Psoas muscle (tissue), 8 donors: ENCODE data around the gene SDCCAG8. TPM values are rescaled to one million over a fixed set of nuclear protein-coding genes. Genes with fewer than 3 reads are reported as not detected.

ENCODE experiments used
- ATAC-seq, 4 donors: fragments of 200-7000 bp; cut with Tn5 transposase; one replicate each; pipeline ENCODE4 v1.9.1; 2020; ENCODE audit warnings: moderate library complexity in 3 of 4, mild to moderate bottlenecking in 2 of 4
- DNase-seq, 2 donors: peaks; one replicate each; pipeline ENCODE4 v3.0.0-alpha.2; 2020
- H3K27ac ChIP-seq: fragments of 200-600 bp; one replicate; pipeline ENCODE4 v1.8.0; 2022
- H3K27me3 ChIP-seq, 3 donors: fragments of 200-600 bp in 1 of 3; one replicate each; pipeline versions ENCODE4 v1.6.1 to v1.8.0; 2013 to 2022; ENCODE audit warnings: low read length in 2 of 3, mild to moderate bottlenecking in 2 of 3, moderate library complexity in 1 of 3; ENCODE audit not compliant: insufficient read depth in 3 of 3
- H3K36me3 ChIP-seq, 2 donors: fragments of 200-600 bp in 1 of 2; one replicate each; pipeline versions ENCODE4 v1.6.1 to v1.8.0; 2013 to 2022; ENCODE audit warnings: low read depth in 1 of 2, mild to moderate bottlenecking in 1 of 2, moderate library complexity in 1 of 2; ENCODE audit not compliant: insufficient read depth in 1 of 2
- H3K4me1 ChIP-seq: fragments of 200-600 bp; one replicate; pipeline ENCODE4 v1.8.0; 2022
- H3K4me3 ChIP-seq: fragments of 200-600 bp; one replicate; pipeline ENCODE4 v1.8.0; 2022; ENCODE audit warnings: mild to moderate bottlenecking
- H3K9me3 ChIP-seq: fragments of 200-600 bp; one replicate; pipeline ENCODE4 v1.8.0; 2022
- CTCF ChIP-seq: fragments of 200-600 bp; IDR thresholded peaks from one replicate; pipeline ENCODE4 v1.8.0; 2022; ENCODE audit warnings: antibody characterized with exemption
- WGBS, 3 donors: extraction: QIAGEN DNeasy Blood & Tissue Kit; methylation state at CpG; one replicate each; pipeline versions ENCODE4 v1.1.6 to v1.1.7; 2013; 5-methylcytosine and 5-hydroxymethylcytosine counted together
- intact Hi-C, 2 donors: fragments of 100-400 bp; cut with DNase I; formaldehyde crosslinking; loops; one replicate each; pipeline versions ENCODE4 v1.11.0 to v1.14.2; 2022
- polyA plus RNA-seq, 3 donors: library from polyadenylated mRNA; stranded (reverse); fragments of 200-250 nt; gene quantifications; one replicate each; pipeline ENCODE4 v1.2.3, GENCODE V29; 2013
- total RNA-seq, 4 donors: library from RNA; stranded (reverse); fragmentation: NEBNext Ultra II Directional in 2 of 4; extraction: Animal tissue kit (Norgen Biotek cat#: 25700) in 2 of 4; gene quantifications; one replicate each; pipeline versions ENCODE4 v1.2.1 to v1.2.4, GENCODE V29; 2021 to 2023
- donor health status: healthy with polysubstance abuse.
- donor health status: DM: no; HTN: no; CAD: no; lungs with moderate emphysema.
- donor health status: Bipolar disorder and iron deficiency.
- donor health status: healthy.
- donor health status: DM: yes; HTN: yes; CAD: no.
- donor health status: DM: no; HTN: no; CAD: no.
- donor health status: DM: no; HTN: no; CAD: no.
- donor health status: DM: yes; HTN: yes; CAD: no.

Gene SDCCAG8
- total and polyA plus RNA-seq, 7 donors: 6.4 to 27.6 (median 20.9) TPM

DNA sequence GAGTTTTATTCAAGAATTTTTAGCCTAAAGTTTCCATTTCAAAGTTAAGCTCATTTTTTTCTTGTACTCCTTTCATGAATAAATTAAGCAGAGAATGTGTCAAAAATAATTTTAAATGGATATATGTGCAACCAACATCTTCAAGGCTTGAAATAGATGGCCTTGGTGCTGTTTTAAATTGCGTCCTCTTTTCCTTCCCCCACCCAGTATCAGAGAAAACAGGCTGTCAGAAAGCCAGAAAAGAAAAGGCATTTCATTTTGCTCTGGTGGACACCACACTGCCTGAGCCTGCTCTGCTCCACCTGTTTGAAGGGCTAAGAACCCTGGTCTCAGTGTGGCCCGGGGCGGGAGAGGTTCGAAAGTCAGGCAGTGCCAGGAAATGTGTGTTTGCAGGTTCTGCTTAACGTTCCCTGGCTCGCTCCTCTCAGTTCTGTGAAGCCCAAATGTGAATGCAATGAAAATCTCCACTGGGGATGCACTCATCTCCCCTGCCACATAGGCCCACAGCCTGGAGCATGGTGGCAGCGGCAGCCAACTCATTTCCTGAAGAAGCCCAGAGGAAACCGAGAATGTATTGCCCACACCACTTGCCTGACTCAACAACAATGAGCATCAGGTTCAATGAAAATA, 134.4 kb downstream of the SDCCAG8 start:
- ATAC-seq (no peak), DNase-seq (no peak)
- intact Hi-C loops: no loop called here
- Histone ChIP-seq H3K27me3 (no peaks in the 10 kb centered on the region), H3K27ac (no peak overlapping the region), H3K4me3 (no peak overlapping the region), H3K4me1 (peaks cover 28% of the 10 kb centered on the region), H3K9me3 (no peaks in the 10 kb centered on the region), H3K36me3 (no peaks in the 10 kb centered on the region)
- TF ChIP-seq CTCF: no peak
- 51 to 71% (median 69%) methylated on average over 8 of the region's 8 CpGs for WGBS, 3 donors

- no peak overlapping the region for H3K4me3 ChIP-seq
- H3K27me3 ChIP-seq: no peaks in the 10 kb centered on the region
- no peak for DNase-seq
- H3K36me3 ChIP-seq: no peaks in the 10 kb centered on the region
- H3K27ac ChIP-seq: no peak overlapping the region
- no peak for TF ChIP-seq CTCF
- H3K4me1 ChIP-seq: peaks cover 38% of the 10 kb centered on the region
- no peaks in the 10 kb centered on the region for H3K9me3 ChIP-seq
- ATAC-seq: no peak
- WGBS, 3 donors: 98 to 100% (median 100%) methylated on average over 1 of the region's 1 CpG
- intact Hi-C loops: no loop called here
Measured at GRCh38 chr1:243391355-243391754, 135.5 kb downstream of the SDCCAG8 start.

GRCh38 chr1:243393096-243393495, 137.3 kb downstream of the SDCCAG8 start:
- WGBS, 3 donors: 34 to 39% (median 36%) methylated on average over 4 of the region's 4 CpGs
- no peak overlapping the region for H3K4me3 ChIP-seq
- intact Hi-C loops: no loop called here
- no peaks in the 10 kb centered on the region for H3K36me3 ChIP-seq
- DNase-seq (no peak), ATAC-seq (peak; percentile 61 to 76 (median 67))
- TF ChIP-seq CTCF: no peak
- H3K27ac ChIP-seq: no peak overlapping the region
- no peaks in the 10 kb centered on the region for H3K27me3 ChIP-seq
- H3K9me3 ChIP-seq: no peaks in the 10 kb centered on the region
- peaks cover 52% of the 10 kb centered on the region for H3K4me1 ChIP-seq

- no peak for ATAC-seq
- Histone ChIP-seq H3K36me3 (no peaks in the 10 kb centered on the region), H3K4me1 (peaks cover 58% of the 10 kb centered on the region), H3K27ac (no peak overlapping the region), H3K27me3 (no peaks in the 10 kb centered on the region), H3K9me3 (no peaks in the 10 kb centered on the region), H3K4me3 (no peak overlapping the region)
- DNase-seq: no peak
- no peak for TF ChIP-seq CTCF
- WGBS, 3 donors: 91 to 93% (median 91%) methylated on average over 4 of the region's 4 CpGs
- intact Hi-C loops: no loop called here
Measured at GRCh38 chr1:243394066-243394465, 138.2 kb downstream of the SDCCAG8 start.
